Activated CD4-positive, alpha-beta T cell treated with anti-CD3 and anti-CD28 coated beads, Interleukin-2, Interleukin-6, amounts not matched to agents 100 ng/mL and 50 ng/mL, durations not matched to agents 16 hours and 8 hours (primary cell): ENCODE results near the gene MRO.
"Not testable (repeated sequence)": the region's sequence is repeated elsewhere in the genome, so short reads cannot be mapped to it uniquely, and the experiment has no call there.

Experiments used
- DNase-seq: peaks from one replicate; pipeline ENCODE4 v3.0.0-alpha.2; 2020

MRO gene

GRCh38 chr18:50819728-50820378 is at the start of gene MRO:
Gene MRO, minus strand, starts transcription at chr18:50820016. Its CDS starts 10,616 bp downstream, at chr18:50809400.
- peak; percentile 86 for DNase-seq

GRCh38 chr18:50869150-50869549 is 49.3 kb upstream of the MRO start:
- DNase-seq = no peak

GRCh38 chr18:50866765-50867164 is 46.9 kb upstream of the MRO start:
- no peak for DNase-seq

- no peak for DNase-seq
Measured at GRCh38 chr18:50863840-50864375, 44.1 kb upstream of the MRO start.

- DNase-seq = no peak
Measured at GRCh38 chr18:50862401-50862800, 42.6 kb upstream of the MRO start.

- DNase-seq = no peak
Measured at GRCh38 chr18:50861617-50862016, 41.8 kb upstream of the MRO start.

- no peak for DNase-seq
Measured at GRCh38 chr18:50859793-50860555, 40.2 kb upstream of the MRO start.

GRCh38 chr18:50857694-50858093 is 37.9 kb upstream of the MRO start:
- no peak for DNase-seq

- not testable (repeated sequence) for DNase-seq
Measured at GRCh38 chr18:50857166-50857565, 37.4 kb upstream of the MRO start.

- DNase-seq = no peak
Measured at GRCh38 chr18:50855976-50856757, 36.4 kb upstream of the MRO start.

- DNase-seq = no peak
Measured at GRCh38 chr18:50853863-50854271, 34.1 kb upstream of the MRO start.

- no peak for DNase-seq
Measured at GRCh38 chr18:50850307-50851065, 30.7 kb upstream of the MRO start.

- DNase-seq = no peak
Measured at GRCh38 chr18:50849419-50849821, 29.6 kb upstream of the MRO start.

GRCh38 chr18:50848991-50849390 is 29.2 kb upstream of the MRO start:
- DNase-seq = no peak

- DNase-seq = no peak
Measured at GRCh38 chr18:50848061-50848551, 28.3 kb upstream of the MRO start.

GRCh38 chr18:50847192-50847591 is 27.4 kb upstream of the MRO start:
- peak; percentile 2 for DNase-seq

GRCh38 chr18:50844960-50845359 is 25.1 kb upstream of the MRO start:
- DNase-seq = no peak

GRCh38 chr18:50844554-50844953 is 24.7 kb upstream of the MRO start:
- no peak for DNase-seq

- DNase-seq = no peak
Measured at GRCh38 chr18:50842846-50843245, 23.0 kb upstream of the MRO start.

- DNase-seq = no peak
Measured at GRCh38 chr18:50839996-50840395, 20.2 kb upstream of the MRO start.

GRCh38 chr18:50839341-50839740 is 19.5 kb upstream of the MRO start:
- DNase-seq = no peak

- DNase-seq = no peak
Measured at GRCh38 chr18:50836521-50836957, 16.7 kb upstream of the MRO start.
